Gastrocnemius medialis (tissue), 4 donors: Measurements from ENCODE around the gene AREL1. TPM values are rescaled to one million over a fixed set of nuclear protein-coding genes. Genes with fewer than 3 reads are reported as not detected.

ENCODE experiments used
- ATAC-seq, 2 donors: fragments of 150-250 bp; one replicate each; pipeline ENCODE4 v1.9.1; 2016
- DNase-seq, 2 donors: peaks; one replicate each; pipeline ENCODE4 v3.0.0-alpha.2; 2019
- H3K27ac ChIP-seq, 4 donors: fragments of 200-600 bp; sonication (generic); 1 replicate in 1 of 4; 2 replicates in 3 of 4; pipeline ENCODE4 v1.5.1; 2016 to 2018; ENCODE audit warnings: mild to moderate bottlenecking in 2 of 4, moderate library complexity in 1 of 4
- H3K27me3 ChIP-seq, 3 donors: fragments of 200-600 bp; sonication (generic) in 2 of 3; 1 replicate in 1 of 3; 2 replicates in 2 of 3; pipeline versions ENCODE4 v1.5.1 to v1.6.0; 2016 to 2019; ENCODE audit warnings: mild to moderate bottlenecking in 1 of 3, moderate library complexity in 1 of 3
- H3K36me3 ChIP-seq, 2 donors: fragments of 200-600 bp; sonication (generic) in 1 of 2; one replicate each; pipeline ENCODE4 v1.5.1; 2017 to 2018
- H3K4me1 ChIP-seq, 2 donors: fragments of 200-600 bp; sonication (generic) in 1 of 2; one replicate each; pipeline ENCODE4 v1.5.1; 2016 to 2017; ENCODE audit warnings: mild to moderate bottlenecking in 2 of 2
- H3K4me3 ChIP-seq, 4 donors: fragments of 200-600 bp; sonication (generic) in 3 of 4; 1 replicate in 1 of 4; 2 replicates in 3 of 4; pipeline ENCODE4 v1.5.1; 2016 to 2019; ENCODE audit warnings: mild to moderate bottlenecking in 2 of 4
- H3K9me3 ChIP-seq, 3 donors: fragments of 200-600 bp; sonication (generic) in 2 of 3; 1 replicate in 1 of 3; 2 replicates in 2 of 3; pipeline ENCODE4 v1.5.1; 2016 to 2019
- CTCF ChIP-seq, 5 experiments: fragments of 450-650 bp in 3 of 5; fragments of 200-600 bp in 2 of 5; sonication (generic) in 2 of 5; IDR thresholded peaks in 4 of 5; conservative IDR thresholded peaks in 1 of 5; 1 replicate in 4 of 5; 2 replicates in 1 of 5; pipeline ENCODE4 v1.5.1; 2016 to 2019; ENCODE audit warnings: antibody characterized with exemption in 5 of 5, mild to moderate bottlenecking in 3 of 5, moderate library complexity in 3 of 5
- POLR2A ChIP-seq, 2 donors: fragments of 450-650 bp; IDR thresholded peaks; one replicate each; pipeline ENCODE4 v1.6.1; 2017; ENCODE audit warnings: antibody characterized with exemption in 2 of 2, mild to moderate bottlenecking in 2 of 2, moderate library complexity in 2 of 2
- in situ Hi-C, 4 donors: fragments of 200-750 bp; cut with MboI; loops; one replicate each; pipeline versions ENCODE4 v1.15.0 to v1.8.0; 2017; ENCODE audit warnings: low sequenced_read_pairs in 4 of 4
- intact Hi-C: fragments of 100-400 bp; cut with DNase I; formaldehyde crosslinking; loops from one replicate; pipeline ENCODE4 v1.15.1; 2023; ENCODE audit warnings: low total_unique reads
- total RNA-seq, 4 donors: library from RNA; depleted of rRNA; stranded (reverse); fragments of >200 nt; gene quantifications; one replicate each; pipeline versions ENCODE4 v1.1.0 to v1.2.3, GENCODE V29; 2016

AREL1 gene
- total RNA-seq, 4 donors from 2014 or later, result 14.7 to 30.1 (median 22.1) TPM

DNA sequence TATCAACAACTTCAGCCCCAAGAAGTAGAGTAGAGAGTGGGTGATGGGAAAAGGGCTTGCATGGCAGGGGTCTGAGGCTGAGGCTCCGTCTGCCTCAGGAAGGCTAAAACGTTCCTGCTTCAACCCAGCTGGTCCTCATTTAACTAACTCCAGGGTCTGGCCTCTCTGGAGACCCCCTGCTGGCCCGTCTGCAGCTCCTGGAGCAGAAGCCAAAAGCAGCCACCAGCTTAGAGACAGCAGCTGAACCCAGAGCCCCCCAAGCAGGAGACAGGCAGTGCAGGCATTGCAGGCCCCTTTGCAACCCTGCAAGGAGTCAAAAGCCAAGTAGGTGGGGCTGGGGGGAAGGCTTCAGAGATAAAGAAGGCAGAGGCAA, 75.7 kb downstream of the AREL1 start:
- Histone ChIP-seq H3K4me1 (peaks cover 8 to 9% of the 10 kb centered on the region in 2 donors), H3K27me3 (no peaks in the 10 kb centered on the region), H3K36me3 (no peaks in the 10 kb centered on the region), H3K4me3 (no peak overlapping the region), H3K9me3 (no peaks in the 10 kb centered on the region), H3K27ac (no peak overlapping the region)
- TF ChIP-seq POLR2A (IDR thresholded peaks at IDR 0.05) (no peak), CTCF (IDR thresholded peaks at IDR 0.05 in 4 of 5, conservative IDR thresholded peaks at IDR 0.05 in 1 of 5) (no peak)
- in situ Hi-C loops (no loop called here), intact Hi-C loops (no loop called here)
- ATAC-seq (no peak), DNase-seq (no peak)

GRCh38 chr14:74636424-74637177, 76.3 kb downstream of the AREL1 start:
- H3K36me3 ChIP-seq, result no peaks in the 10 kb centered on the region
- no peaks in the 10 kb centered on the region for H3K9me3 ChIP-seq
- no peaks in the 10 kb centered on the region for H3K27me3 ChIP-seq
- ATAC-seq (no peak), DNase-seq (no peak)
- TF ChIP-seq CTCF (IDR thresholded peaks at IDR 0.05 in 4 of 5, conservative IDR thresholded peaks at IDR 0.05 in 1 of 5), result no peak
- no peak for TF ChIP-seq POLR2A (IDR thresholded peaks at IDR 0.05)
- no peak overlapping the region for H3K27ac ChIP-seq
- intact Hi-C loops, result no loop called here
- peaks cover 2 to 3% of the 10 kb centered on the region in 2 donors for H3K4me1 ChIP-seq
- no peak overlapping the region for H3K4me3 ChIP-seq
- in situ Hi-C loops, result no loop called here

DNA sequence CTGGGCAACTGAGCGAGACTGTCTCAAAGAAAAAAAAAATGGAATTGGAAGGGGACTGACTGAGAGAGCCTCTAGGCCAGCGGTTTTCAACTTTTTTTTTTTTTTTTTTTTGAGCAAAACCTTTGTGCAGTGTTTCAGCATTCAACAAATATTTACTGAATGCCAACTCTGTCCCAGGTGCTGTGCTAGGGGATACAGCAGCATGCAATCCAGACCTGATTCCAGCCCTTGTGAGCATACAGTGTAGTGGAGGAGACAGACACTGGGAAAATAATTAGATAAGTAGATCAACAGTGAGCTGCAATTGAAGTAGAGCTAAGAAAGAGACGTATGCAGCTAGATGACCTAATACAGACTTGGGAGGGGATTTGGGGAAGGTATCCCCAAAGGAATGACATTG, 77.0 kb downstream of the AREL1 start:
- ATAC-seq (no peak), DNase-seq (no peak)
- no peak overlapping the region for H3K27ac ChIP-seq
- H3K36me3 ChIP-seq, result no peaks in the 10 kb centered on the region
- in situ Hi-C loops, result no loop called here
- no peak overlapping the region for H3K4me3 ChIP-seq
- no peaks in the 10 kb centered on the region for H3K27me3 ChIP-seq
- intact Hi-C loops, result no loop called here
- H3K9me3 ChIP-seq, result no peaks in the 10 kb centered on the region
- no peaks in the 10 kb centered on the region for H3K4me1 ChIP-seq
- TF ChIP-seq POLR2A (IDR thresholded peaks at IDR 0.05) (no peak), CTCF (IDR thresholded peaks at IDR 0.05 in 4 of 5, conservative IDR thresholded peaks at IDR 0.05 in 1 of 5) (no peak)

DNA sequence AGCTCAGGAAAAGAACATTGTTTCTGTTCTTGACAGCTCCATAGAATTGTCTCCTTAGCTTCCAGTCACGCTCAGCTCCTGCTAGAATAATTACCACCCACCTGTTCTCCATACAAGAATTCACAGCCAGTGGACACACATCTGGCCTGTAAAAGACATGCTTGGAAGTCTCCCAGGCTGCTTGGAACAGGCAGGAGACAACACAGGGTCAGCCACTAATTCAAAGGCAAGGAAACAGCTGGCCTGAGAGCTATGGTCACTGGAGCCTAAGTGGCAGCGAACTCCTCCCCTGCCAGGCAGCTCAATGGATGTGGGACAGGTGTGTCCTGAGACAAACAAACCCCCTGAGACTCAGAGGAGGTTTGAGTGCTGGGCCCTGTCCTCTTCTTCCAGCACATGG, 77.9 kb downstream of the AREL1 start:
- in situ Hi-C loops (no loop called here), intact Hi-C loops (no loop called here)
- no peak overlapping the region for H3K4me3 ChIP-seq
- H3K27me3 ChIP-seq, result no peaks in the 10 kb centered on the region
- DNase-seq (no peak), ATAC-seq (no peak)
- peak overlapping the region in 1 of 4 donors; percentile 31 for H3K27ac ChIP-seq
- no peak for TF ChIP-seq POLR2A (IDR thresholded peaks at IDR 0.05)
- no peak for TF ChIP-seq CTCF (IDR thresholded peaks at IDR 0.05 in 4 of 5, conservative IDR thresholded peaks at IDR 0.05 in 1 of 5)
- no peaks in the 10 kb centered on the region for H3K36me3 ChIP-seq
- no peaks in the 10 kb centered on the region for H3K9me3 ChIP-seq
- H3K4me1 ChIP-seq, result no peaks in the 10 kb centered on the region

DNA sequence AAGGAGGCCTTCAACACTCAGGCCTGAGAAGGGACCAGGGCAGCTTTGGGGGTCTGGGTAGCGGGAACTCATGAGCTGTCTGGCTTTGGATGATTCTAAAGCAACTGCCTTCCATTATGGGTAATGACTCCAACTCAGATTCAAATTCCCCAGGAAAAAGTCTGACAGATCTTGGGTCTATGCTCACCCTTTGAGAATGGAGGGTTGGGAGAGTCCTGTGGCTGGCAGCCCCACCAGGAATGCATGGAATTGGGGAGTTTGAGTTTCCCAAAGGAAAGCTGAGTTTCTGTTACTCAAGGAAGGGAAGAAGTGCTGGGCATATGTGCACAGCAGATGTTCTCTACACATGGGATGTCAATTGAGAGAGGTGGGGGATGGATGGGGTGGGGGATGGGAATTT, 78.4 kb downstream of the AREL1 start:
- no peak overlapping the region for H3K27ac ChIP-seq
- H3K9me3 ChIP-seq, result no peaks in the 10 kb centered on the region
- DNase-seq, result no peak
- no peak overlapping the region for H3K4me3 ChIP-seq
- in situ Hi-C loops, result no loop called here
- H3K4me1 ChIP-seq, result no peaks in the 10 kb centered on the region
- ATAC-seq, result no peak
- intact Hi-C loops, result no loop called here
- TF ChIP-seq CTCF (IDR thresholded peaks at IDR 0.05 in 4 of 5, conservative IDR thresholded peaks at IDR 0.05 in 1 of 5), result no peak
- TF ChIP-seq POLR2A (IDR thresholded peaks at IDR 0.05), result no peak
- H3K27me3 ChIP-seq, result no peaks in the 10 kb centered on the region
- H3K36me3 ChIP-seq, result no peaks in the 10 kb centered on the region
